ENCODE data around the gene GOLIM4.

GOLIM4 gene

GRCh38 chr3:168097381-168097780, 1.7 kb upstream of the GOLIM4 start:
- no peak for DNase-seq

- DNase-seq: peak; percentile 87 to 94
Observed at GRCh38 chr3:168096210-168096652, 507 bp upstream of the GOLIM4 start.

DNA sequence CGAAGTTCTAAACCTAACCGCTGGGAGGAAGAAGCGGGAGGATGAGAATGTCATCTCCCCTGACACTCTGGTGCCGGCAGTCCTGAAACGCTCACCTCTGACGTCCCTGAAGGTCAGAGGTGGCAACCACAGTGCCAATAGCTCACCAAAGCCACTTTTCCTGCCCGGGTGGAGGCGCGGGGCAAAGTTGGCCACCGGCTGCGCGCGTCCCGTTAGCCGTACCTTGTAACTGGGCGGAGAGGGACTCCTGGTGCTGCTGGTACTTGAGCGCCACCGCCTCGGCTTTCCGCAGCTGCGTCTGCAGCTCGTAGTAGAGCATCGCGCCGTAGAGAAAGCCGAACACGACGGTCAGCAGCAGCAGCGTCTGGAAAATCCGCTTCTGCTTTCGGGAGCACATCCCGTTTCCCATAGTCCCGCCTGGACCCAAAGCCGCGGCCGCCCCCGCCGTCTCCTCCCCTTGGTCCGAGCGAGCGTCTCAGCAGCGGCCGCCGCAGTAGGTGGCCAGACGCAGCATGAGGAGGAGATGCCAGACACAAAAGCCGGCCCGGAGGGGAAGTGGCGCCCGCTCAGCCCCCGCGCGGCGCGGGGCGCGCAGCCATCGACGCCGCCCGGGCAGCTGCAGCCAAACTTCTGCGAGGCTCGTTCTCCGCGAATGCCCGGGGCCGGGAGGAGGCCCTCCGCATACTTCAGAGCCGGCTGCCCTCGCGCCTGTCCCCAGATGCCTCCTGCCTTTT, 680 bp downstream of the GOLIM4 start:
- DNase-seq: peak; percentile 74 to 81

DNA sequence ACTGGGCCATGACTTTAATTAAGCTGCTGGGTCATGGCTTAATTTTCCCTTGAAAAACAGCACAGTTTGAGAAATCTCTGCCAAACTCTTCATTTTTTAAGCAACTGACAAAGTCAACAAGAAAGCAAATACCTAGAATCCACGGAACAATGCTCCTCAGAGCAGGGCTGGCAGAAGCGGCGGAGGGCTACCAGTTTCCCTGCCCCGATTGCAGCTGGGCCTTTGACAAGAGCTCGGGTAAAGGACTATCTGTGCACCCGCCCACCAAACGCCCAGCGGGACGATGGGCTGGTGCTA, 1.2 kb downstream of the GOLIM4 start:
- no peak for DNase-seq

GRCh38 chr3:168093790-168094189, 1.9 kb downstream of the GOLIM4 start:
- DNase-seq: no peak

- DNase-seq: no peak
Observed at GRCh38 chr3:168093229-168093628, 2.5 kb downstream of the GOLIM4 start.

DNA sequence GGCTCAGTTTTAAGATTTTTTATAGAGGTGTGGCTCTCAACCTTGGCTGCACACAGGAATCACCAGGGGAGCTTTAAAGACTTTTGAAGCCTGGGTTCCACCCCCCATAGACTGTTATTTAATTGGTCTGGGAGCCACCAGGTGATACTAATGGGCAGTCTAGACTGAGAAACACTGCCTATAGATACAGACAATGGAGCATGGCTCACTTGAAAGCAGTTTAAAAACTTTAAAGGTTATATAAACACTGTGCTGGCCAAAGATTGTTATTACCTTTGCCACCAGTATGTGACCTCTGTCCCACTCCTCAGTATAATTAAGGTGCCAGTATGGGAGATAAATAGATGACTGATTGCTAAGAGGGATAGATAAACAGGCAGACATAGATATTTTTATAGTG, 3.8 kb downstream of the GOLIM4 start:
- no peak for DNase-seq

DNA sequence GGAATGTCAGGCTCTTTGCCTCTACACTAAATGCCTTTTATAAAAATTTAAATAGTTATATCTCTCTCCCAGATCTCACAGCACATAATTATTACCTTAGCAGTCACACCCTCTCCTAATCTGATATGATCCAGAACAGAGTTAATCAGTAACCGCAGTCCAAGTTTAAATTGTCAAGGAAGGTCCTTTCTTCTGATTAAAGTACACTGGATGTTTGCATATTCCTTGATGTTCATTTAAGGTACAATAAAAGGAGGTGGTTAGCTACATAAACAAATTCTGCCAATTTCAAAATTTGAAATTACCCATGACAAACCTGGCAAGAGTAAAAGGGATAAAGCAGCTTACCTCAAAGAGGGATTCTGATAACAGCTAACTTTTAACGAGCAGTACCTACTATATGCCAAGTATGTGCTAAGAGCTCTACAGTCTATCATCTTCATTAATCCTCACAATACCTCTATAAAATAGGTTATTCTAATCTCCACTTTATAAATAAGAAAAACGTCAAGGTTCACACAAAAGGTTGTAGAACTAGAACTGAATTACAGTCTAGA, 4.3 kb downstream of the GOLIM4 start:
- no peak for DNase-seq

DNA sequence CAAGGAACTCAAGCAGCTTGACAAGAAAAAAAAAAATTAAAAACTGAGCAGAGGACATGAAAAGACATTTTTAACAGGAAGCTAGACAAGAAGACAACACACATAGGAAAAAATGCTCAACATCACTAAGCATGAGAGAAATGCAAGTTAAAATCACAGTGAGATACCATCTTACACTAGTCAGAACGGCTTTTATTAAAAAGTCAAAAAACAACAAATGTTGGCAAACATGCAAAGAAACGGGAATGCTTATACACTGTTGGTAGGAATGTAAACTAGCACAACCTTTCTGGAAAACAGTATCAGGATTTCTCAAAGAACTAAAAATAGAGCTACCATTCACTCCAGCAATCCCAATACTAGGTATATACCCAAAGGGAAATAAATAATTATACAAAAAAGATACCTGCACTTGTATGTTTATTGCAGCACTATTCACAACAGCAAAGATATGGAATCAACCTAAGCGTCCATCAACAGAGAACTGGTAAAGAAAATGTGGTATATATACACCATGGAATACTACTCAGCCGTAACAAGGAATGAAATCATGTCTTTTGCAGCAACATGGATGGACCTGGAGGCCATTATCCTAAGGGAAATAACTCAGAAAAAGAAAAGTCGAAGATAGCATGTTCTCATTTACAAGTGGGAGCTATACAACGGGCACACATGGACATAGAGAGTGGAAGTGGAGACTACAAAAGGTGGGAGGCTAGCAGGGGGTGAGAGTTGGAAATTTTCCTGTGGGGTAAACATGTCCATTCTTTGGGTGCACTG, 5.2 kb downstream of the GOLIM4 start:
- DNase-seq: no peak

DNA sequence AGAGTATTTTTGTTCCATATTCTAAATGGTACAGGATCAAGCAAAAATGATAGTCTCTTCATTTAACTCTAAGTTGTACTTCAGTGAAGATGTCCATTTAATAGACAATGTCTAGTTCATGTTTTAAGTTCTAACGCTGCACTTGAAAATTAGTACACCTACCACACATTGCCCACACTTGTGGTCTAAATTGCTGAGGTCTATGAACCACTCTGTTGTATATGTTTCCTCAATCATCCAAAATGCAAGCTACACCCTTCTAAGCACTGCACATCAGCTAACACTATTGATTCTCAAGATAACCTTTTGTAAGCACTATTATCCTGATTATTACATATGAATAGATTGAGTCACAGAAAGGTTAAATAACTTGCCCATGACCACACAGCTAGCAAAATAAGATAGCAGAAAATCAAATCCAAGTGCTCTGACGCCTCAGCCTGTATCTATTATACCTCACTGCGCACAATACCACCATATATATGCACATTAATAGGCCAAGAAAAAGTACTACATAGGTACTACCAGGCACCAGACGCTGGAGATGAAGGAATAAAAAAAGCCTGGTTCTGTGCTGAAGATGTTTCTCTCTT, 6.4 kb downstream of the GOLIM4 start:
- no peak for DNase-seq

- DNase-seq: peak; percentile 56 to 76
Observed at GRCh38 chr3:168088106-168088720, 7.5 kb downstream of the GOLIM4 start.

- DNase-seq: no peak
Observed at GRCh38 chr3:168087539-168087938, 8.2 kb downstream of the GOLIM4 start.

DNA sequence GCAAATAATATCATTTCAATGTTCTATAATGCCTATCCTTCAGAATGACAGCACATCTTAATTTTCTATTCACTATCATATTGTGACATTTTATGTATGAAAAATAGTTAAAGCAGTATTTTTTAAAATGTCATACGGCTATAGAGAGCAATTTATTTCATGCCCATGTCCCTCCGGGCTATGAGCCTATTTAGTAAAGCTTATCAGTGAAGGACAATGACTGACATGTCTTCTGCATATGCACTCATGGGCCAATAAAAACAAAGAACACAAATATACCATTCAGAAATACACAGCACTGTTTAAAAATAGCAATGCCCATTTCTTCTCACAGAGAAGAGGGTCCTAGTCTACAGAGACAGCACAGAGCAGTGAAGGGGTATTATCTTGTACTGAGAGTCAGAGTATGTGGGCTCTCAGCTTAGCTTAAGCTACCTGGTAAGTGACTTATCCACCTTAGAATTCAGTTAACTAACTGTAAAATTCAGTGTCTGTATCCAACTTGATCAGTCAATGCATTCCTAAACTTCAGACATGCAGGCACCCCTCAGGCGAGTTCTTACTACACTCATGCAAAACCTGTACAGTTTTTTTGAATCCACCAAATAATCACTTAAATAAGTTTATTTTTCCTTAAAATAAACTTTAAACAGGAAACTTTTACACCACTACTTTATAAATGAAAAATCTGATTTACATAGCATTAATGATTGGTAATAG, 9.0 kb downstream of the GOLIM4 start:
- DNase-seq: no peak

GRCh38 chr3:168085491-168086119, 10.1 kb downstream of the GOLIM4 start:
- no peak for DNase-seq

DNA sequence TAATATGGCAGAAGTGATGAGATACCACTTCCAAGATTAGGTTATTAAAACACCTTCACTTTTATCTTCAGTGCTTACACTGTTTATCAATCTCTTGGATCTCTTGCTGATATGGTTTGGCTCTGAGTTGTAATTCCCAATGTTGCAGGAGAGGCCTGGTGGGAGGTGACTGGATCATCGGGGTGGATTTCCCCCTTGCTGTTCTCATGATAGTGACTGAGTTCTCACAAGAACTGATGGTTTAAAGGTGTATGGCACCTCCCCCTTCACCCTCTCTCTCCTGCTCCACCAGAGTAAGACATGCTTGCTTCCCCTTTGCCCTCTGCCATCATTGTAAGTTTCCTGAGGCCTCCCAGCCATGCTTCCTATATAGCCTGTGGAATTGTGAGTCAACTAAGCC, 11.8 kb downstream of the GOLIM4 start:
- no peak for DNase-seq

DNA sequence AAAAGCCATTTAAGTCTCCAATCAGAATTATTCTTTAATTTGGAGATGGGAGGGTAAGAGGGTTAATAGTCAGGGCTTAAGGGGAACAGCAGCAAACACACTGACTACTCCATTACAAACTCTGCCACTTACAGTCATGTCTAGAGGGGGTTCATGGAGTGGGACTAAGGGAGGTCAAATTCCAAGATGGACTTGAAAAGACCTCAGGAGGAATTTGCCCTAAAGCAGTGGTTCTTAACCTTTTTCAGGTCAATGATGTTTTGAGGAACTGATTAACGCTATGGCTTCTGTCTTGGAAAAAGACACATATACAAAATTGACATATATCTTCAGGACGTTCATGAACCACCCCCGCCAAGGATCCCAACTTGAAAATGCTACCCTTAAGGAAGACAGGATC, 13.9 kb downstream of the GOLIM4 start:
- DNase-seq: no peak

GRCh38 chr3:168081171-168081771, 14.5 kb downstream of the GOLIM4 start:
- DNase-seq: no peak

DNA sequence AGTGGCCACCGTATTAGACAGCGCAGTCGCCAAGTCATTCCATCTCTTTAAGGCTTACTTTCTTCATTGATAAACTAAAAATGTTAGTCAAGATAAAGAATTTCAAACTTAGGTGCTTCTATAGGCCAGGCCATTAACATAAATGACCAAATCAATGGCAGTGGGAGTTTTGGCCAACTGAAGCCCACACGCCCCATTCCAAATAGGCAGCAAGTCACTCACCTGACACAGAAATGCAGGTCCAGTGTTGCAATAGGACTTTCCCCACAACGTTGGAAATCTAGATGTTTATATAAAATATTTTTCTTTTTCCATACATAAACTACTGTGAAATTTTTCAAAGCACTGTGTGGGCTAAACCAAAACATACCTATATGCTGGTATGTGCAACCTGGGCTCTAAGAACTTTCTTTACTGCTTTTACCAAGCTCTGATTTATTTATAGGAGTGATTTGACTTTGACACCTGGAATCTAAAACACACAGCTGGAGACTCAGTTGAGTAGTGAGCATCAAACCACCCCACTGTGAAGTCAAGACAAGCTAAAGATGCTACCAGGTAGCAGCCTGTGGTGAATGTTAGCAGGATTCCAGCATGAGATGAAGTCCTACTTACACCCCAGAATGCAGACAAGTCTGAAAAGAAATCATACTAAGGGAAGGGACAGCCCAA, 15.1 kb downstream of the GOLIM4 start:
- no peak for DNase-seq

DNA sequence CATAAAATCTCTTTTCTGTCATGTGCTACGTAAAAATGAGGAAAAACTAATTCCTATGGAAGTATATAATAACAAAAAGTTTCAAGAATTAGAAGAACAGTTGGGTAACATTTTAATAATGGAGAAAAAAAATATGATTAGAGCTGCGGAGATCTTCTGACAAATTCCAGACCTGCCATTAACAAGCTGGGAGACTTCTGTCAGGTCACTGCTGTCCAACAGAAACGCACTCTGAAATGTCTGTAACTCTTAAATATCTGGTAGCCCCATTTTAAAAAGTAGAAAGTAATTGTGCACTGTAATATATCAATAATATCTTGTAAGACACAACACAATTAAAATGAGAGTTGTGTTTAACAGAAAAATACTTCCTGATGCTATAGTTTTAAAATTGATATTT, 15.7 kb downstream of the GOLIM4 start:
- DNase-seq: no peak

GRCh38 chr3:168077091-168077490, 18.6 kb downstream of the GOLIM4 start:
- no peak for DNase-seq
